Non-pigmented ciliary epithelial cell (primary cell): Measurements from ENCODE around the gene ZMYND11.
"Not testable (repeated sequence)": the region's sequence is repeated elsewhere in the genome, so short reads cannot be mapped to it uniquely, and the experiment has no call there.

ENCODE experiments used
- DNase-seq: peaks from one replicate; pipeline ENCODE4 v3.0.0-alpha.2; 2010; ENCODE audit warnings: low read depth

The ZMYND11 gene

DNA sequence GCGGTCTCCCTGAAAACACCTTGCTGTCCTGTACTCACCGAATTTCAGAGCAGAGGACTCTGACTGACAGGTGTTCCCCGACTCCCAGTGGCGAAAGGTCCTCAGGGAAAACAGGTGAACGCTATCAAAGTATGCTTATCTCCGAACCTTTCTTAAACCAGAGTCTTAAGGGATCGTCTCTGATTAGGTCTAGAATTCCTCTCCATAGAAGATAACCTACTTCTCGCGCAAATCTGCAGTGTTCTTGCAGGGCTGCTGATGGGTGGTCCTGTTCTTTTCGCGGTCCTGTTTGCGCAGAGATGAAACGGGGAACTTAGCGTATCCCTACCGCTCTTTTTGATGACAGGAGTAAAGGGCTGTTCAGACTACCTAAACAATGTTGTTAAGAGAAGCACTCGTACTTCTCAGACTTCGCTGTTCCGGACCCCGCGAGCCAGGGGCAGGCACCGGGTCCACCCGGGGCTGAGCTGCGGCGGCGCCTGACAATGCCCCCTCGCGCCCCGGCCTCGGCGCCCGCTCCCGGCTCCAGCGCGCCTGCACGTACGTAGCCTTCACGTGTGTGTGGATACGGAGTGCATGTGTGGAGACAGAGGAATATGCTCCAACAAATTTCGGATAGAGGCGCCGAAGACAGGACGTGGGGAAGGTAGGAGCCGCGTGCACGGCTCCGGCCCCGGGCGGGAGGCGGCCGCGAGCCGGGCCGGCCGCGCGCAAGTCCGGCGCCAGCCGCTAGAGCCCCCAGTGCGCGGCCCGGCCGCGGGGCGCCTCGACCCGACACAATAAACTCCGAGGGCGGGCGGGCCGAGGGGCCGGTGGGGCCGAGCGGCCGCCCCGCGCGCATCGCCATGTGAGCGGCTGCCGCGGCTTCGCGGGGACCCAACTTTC, 766 bp upstream of the ZMYND11 start:
- no peak for DNase-seq

DNA sequence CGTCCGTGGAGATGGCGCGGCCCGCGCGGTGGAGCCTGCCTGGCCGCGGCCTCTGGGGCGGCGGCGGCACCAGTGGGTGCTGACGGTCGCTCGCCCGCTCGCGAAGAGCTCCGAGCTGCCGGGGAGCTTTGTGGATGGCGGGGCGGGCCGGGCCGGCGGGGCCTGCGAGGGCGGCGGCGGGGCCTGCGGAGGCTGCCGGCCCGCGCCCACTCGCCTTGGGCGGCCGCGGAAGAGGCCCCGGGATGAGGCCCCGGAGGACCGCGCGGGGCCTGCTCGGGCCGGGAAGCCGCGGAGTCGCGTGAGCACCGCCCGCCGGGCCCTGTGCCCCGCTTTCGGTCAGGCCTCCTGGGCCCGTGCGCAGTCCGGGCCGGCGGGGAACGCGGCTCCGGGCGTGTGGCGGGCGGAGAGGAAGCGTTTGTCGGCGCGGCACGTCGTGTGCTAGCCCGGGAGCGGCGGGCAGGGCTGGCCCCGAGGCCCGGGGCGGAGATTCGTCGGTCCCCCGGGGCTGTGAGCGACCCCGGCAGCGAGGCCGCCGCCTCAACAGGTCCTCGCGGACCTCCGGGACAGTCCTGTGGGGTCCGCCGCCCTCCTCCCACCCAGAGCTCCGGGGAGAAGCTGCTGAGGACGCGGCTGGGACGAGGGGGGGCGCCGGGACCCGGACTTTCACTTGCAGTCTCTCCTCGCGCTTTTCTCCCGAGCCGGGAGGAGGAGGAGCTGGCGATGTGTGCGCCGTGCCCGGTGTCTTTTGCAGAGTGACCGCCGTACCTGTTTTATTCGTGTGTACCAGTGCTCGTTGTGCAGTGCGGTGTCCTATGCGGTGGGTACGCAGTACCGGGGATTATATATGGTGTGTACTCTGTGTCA, 578 bp downstream of the ZMYND11 start:
- DNase-seq = no peak

DNA sequence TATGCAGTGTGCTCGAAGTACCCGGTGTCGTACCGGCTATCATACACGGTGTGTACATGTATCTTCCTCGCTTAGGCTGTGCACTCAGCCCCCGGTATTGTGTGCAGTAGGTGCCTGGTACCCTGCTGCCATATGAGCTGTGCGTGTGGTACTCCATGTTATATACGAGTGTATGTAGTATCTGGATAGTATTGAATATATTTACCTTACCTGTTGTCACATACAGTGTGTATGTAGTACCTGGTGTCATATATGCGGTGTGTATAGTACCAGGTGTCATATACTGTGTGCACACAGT, 1.2 kb downstream of the ZMYND11 start:
- DNase-seq = no peak

DNA sequence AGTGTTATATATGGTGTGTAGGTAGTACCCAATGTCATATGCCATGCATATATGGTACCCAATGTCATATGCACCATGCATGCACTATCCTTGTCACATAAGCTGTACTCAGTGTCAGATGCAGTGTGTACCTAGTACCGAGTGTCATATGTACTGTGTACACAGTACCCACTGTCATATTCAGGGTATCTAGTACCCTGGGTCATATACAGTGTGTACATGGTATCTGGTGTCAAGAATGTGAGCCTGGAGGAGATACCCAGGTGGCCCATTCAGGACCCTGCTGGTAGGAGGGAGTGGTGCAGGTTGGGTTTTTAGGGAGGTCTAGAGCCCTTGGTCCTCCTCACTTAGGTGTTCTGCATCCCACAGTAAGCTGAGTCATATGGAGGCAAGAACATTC, 1.8 kb downstream of the ZMYND11 start:
- no peak for DNase-seq

DNA sequence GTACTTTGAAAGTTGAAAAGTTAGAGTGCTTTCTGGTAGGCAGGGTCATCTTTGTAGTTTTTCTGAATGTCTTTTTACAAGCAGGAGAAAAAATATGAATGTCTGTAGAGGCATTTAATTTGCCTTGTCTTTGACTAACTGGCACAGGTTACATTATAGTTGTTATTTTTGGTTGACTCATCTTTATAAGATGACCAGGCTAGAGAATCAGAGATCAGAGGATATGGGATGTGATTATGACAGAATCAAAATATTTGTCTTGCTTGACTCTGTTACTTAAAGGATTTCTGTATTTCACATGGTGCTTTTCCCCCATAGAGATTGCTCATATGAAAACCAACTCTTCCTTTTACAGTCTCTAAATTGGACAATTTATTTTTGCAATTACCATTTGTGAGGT, 2.4 kb downstream of the ZMYND11 start:
- DNase-seq = no peak

DNA sequence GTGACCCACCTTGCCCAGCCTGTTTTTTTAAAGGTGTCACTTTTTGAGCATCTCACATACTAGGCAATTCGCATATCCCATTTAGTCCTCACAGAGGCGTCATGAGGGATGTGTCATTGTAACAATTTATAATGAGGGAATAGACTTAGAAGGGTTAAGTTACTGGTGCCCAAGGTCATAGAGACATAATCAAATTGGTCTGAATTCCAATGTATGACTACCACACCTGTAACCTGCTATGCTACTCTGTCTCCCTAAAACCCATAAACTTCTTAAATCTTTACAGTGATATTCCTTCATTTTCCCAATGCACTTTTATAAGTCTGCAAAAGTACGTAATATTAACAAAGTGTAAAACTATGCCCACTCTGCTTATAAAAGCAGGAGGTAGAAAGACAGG, 7.1 kb downstream of the ZMYND11 start:
- no peak for DNase-seq

DNA sequence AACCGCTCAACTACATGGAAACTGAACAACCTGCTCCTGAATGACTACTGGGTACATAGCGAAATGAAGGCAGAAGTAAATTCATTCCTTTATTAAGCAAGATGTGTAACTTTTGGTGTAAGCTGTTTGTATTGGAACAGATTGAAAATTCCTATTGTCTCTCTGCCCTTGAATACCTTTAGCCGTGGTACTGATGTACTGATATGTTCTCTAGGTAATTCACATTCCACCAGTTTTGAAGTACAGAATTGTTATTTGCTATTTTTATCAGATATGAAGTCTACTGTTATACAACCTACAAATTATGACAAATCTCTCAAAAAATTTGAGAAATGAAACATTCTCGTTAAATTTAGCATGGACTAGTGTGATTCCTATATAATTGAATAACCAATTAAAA, 17.7 kb downstream of the ZMYND11 start:
- no peak for DNase-seq

DNA sequence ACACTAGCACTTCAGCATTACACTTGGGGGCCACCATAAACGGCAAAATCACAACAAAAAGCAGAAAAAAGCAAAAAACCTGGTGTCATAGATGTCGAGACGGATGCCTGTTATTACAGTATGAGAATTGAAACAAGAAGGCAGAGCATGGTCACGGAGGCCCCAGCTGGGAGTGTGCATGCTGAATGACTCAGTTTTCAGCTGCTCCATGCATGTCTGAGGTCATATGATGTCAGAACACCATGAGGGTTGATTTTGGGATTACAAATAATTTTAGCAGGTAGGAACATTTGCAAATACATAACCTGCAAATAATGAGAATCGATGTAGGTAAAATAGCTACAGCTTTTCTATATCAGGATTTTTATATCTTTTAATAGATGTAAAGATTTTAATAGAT, 19.1 kb downstream of the ZMYND11 start:
- DNase-seq = no peak

DNA sequence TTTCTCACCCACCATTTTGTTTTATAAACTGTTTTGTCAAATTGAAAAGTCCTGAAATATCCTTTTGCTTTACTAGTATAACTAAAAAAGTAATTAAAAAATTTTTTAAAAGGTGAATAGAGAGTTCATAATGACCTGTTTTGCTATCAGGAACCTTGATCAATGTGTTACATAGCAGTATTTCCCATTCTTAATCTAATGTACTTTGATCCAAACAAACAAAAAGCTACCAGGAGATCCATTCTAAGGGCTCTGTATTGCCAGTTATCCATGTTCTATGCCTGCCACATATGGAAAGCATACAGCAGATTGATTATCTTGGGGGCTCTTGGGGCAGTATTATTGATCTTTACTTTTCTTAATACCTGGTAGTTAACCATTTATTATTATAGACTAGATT, 32.1 kb downstream of the ZMYND11 start:
- no peak for DNase-seq

DNA sequence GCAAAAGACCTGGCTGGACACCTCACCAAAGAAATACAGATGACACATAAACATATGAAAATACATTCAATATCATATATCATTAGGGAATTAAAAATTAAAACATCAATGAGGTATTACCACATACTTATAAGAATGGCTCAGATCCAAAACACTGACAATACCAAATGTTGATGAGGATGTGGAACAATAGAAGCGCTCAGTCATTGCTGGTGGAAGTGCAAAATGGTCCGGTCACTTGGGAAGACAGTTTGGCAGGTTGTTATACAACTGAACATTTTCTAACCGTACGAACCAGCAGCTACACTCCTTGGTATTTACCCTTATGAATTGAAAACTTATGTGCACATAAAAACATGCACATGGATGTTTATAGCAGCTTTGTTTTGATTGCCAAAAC, 38.5 kb downstream of the ZMYND11 start:
- no peak for DNase-seq

DNA sequence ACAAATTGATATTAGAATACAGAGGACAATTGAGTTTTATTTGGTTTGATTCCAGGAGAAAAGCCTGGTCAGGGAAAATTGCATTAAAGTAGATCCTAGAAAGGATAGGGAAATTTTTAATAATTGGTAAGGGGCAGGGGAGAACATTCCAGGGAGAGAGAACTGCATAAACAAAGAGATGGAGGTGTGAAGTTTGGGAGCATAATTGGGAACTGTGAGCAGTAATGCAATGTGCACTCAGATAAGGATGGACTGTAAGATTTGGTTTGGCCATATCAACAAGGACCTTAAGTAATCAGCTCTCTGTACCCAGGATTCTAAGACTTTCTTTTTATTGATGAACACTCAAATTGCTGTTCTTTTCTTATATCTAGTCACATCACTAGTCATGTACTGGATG, 41.4 kb downstream of the ZMYND11 start:
- DNase-seq = no peak

DNA sequence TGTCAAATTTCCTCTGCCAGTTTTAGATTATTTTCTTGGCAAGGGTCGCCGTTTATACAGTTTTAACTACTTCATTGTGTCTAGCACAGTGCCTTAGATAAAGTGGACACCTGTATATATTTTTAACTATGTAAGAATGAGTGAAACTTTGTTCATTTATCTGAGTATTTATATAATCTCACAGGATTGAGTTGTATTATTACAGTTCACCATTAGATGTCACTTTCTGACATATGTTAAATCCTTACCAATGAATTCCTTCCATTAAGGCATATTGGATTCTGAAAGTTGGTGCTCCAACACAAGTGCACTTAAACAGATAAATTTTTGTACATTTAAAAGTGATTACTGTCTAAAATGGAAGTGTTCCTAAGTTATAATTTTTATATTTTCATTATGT, 43.0 kb downstream of the ZMYND11 start:
- DNase-seq = no peak

DNA sequence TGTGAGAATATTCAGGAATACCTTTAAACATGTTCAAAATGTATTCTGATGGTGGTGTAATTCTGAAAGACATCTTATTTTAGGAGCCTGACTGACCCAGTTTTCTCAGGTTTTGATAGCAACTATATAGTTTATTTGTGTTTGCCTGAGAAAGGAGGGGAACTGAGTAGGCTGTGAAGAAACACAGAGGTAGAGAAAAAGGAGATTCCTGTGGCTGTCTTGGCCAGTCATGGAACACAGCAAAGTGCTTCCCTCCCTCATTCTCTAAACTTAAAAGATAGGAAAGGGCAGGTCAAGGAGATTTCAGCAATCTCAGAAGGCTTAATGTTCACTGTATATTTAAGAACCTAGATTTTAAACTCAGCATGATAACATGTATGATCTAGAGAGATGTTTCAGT, 43.5 kb downstream of the ZMYND11 start:
- DNase-seq = no peak

DNA sequence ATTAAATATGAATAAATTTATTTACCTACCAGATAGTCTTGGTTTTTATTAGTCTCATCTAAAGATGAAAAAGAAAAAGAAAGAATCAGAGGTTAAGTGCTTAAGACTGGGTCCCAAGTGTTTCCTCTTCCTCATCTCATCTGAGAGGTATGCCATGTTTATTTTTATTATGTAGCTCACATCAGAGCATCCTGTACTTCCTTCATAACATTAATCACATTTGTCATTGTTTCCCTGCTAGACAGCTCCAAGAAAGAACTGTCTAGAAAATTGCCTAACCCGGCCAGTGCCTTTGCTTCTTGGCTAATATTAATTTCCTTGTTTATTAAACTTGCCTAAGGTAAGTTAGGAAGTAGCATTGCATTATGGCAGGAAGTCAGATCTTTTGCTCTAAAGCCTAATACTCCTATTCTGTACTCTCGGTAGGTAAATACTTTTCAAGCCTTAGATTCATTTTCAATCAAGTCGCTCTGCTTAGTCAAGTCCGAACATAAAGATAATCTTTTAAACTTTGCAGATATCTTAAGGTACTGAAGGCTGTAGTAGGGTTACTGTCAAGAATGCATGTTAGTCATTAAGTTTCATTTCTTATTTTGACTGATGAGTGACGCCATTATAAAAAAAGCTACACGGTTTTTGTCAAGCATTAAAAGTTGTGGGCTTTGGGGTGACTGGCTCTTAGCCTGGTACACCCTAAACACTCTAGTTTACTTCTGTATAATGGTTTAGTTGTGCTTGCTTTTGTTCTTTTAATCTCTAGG, 47.4 kb downstream of the ZMYND11 start:
- no peak for DNase-seq

DNA sequence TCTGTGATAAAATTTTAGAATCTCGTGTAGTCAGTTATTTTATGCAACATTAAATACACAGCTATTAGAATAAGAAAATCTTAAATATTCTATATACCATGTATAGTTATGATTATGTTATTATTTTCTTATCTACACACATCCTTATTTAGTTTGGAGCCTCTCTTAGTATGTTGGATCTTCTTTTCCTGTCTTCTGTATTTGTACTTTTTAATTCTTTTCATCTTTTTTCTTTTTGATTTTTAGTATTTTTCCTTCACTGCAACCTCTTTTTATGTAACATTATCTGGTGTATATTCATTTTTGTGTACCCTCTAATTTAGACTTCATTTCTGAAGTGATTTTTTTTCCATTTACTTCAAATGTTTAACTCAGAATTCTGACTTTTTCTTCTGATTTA, 48.9 kb downstream of the ZMYND11 start:
- no peak for DNase-seq

DNA sequence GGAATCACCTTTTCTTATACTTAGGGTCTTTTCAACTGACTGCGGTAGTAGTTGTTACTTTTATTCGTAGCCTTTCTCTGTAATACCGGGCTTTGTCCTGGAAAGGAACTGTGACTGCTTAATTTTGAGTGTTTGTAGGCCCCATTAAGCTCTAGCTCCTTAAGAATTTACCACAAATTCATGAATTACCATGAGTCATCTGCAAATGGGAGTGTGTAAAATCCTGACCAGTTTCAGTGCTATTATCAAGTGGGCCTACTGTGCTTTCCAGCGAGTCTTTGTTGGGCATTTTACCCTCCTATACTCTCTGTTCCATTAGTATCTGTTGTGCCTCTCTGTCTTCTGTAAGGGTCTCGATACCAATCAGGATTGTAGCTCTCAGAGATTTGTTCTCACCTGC, 49.7 kb downstream of the ZMYND11 start:
- no peak for DNase-seq

DNA sequence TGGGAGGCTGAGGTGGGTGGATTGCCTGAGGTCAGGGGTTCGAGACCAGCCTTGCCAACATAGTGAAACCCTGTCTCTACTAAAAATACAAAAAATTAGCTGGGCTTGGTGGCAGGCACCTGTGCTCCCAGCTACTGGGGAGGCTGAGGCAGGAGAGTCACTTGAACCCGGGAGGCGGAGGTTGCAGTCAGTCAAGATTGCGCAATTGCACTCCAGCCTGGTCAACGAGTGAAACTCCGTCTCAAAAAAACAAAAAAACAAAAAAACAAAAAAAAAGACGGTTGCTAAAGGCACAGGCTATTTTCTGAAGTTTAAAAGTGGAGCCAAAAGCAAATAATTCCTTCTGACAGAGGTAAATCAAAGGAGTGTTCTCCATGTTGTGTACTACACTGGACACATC, 50.3 kb downstream of the ZMYND11 start:
- not testable (repeated sequence) for DNase-seq

DNA sequence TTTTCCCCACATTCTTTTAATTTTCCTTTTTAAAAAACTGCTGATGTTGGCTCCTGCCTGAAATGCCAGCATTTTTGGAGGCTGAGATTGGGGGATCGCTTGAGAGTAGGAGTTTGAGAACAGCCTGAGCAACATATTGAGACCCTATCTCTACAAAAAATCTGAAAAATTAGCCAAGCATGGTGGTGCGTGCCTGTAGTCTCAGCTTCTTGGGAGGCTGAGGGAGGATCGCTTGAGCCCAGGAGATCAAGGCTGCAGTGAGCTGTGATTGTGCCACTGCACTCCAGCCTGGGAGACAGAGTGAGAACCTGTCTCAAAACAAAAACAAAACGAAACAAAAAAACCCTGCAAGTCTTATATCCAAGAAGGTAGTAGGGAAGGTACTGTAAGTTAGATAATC, 51.7 kb downstream of the ZMYND11 start:
- DNase-seq = no peak

DNA sequence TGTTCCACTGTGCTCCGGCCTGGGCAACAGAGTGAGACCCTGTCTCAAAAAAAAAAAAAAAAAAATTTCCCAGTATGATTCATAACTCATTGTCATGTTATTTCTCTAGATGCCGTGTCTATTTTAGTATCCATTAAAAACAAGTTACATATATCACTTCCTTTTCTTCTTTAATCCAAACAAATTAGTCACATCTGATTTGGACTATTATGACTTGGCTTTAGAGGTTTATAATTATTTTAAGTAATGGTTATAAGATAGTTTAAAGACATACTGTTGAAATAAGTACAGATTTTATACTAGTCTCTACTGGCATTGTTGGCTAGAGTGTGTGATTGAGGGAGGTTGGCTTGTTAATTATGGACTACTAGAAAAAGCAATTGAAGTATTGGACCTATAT, 53.3 kb downstream of the ZMYND11 start:
- no peak for DNase-seq

DNA sequence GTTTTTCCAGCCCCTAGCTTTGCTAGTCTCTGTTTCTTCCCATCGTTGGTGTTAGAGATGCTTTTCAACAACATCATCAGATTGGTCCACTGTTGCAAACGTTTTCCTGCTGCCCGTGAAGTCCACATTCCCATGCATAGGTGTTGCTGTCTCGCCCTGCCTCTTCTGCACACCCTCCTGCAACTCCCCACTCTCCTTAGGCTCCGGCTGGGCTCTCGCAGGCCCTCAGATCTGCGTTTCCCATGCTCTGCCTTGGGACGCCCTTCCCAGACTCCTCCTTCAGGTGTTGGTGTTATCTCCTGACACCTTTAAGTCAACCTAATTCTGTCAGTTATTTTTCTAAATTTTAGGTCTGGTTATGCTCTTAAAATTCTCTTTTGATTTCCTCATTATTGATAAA, 55.0 kb downstream of the ZMYND11 start:
- DNase-seq = no peak

DNA sequence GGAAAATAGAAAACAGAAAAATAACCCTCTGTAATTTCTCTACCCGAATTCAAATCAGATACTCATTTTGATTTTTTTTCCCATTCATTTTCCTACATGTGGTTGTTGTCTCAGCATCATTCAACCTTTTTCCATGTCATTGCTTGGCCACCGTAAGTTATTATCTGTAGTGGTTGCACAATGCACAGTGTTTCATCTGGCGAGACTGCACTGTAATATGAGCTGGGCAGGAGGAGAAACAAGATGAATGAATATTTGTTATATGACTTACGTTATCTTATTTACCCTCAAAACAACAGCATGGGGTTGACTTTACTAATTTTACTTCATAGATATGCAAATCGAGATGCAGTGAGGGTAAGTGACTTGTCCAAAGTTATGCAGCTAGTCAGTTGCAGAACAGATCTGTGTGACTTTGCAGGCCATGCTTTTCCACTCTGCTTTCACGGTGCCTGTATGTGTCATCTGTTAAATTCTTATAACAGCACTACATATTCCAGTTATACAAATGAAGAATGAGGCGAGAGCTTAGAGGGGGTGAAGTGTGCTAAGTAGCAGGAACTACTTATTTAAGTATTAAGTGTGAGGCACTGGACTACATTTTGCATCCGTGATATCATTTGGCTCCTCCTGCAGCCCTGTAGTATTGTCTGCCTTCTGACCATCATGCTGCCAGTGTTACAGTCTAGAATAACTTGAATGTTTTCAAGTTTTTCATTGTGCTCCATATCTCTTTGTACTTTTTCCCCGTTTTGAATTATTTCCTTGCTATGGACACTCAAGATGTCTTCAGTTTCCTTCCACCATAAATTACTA, 56.7 kb downstream of the ZMYND11 start:
- no peak for DNase-seq

DNA sequence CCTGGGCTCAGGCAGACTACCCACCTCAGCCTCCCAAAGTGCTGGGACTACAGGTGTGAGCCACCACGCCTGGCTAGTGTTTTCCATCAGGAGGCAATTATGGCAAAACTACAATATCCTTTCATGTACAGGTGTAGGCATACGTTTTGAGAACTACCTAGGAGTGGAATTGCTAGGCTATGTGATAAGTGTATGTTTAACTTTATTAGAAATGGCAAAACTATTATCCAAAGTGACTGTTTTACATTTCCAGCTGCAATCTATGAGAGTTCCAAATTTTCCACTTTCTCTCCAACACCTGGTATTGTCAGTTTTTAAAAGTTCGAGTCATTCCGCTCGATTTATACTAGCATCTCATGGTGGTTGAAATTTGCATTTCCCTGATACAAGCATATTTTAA, 59.0 kb downstream of the ZMYND11 start:
- no peak for DNase-seq
